IPS DF 4.7 (cell line): Measurements from ENCODE around the gene HTR3B.

Experiments used
- DNase-seq: peaks from one replicate; pipeline ENCODE4 v3.0.0-alpha.2; 2013; ENCODE audit warnings: low spot score; ENCODE audit errors: extremely low read depth

The HTR3B gene

GRCh38 chr11:113991170-113991569 is 86.6 kb downstream of the HTR3B start:
- no peak for DNase-seq

GRCh38 chr11:113991718-113992458 is 87.3 kb downstream of the HTR3B start:
- DNase-seq: no peak

GRCh38 chr11:113992459-113993110 is 88.0 kb downstream of the HTR3B start:
- no peak for DNase-seq

- no peak for DNase-seq
Observed at GRCh38 chr11:113994077-113994954, 89.7 kb downstream of the HTR3B start.
